AG09309 (cell line): ENCODE measurements around the gene C1QA.

ENCODE experiments used
- DNase-seq: peaks from one replicate; pipeline ENCODE4 v3.0.0-alpha.2; 2010; ENCODE audit warnings: low read depth
- H3K4me3 ChIP-seq: 2 replicates; pipeline ENCODE4 v1.5.1; 2011; ENCODE audit warnings: mild to moderate bottlenecking, low read depth, low read length, moderate library complexity; ENCODE audit not compliant: control insufficient read depth
- CTCF ChIP-seq: IDR thresholded peaks from 2 replicates; pipeline ENCODE4 v1.5.1; 2011; ENCODE audit warnings: mild to moderate bottlenecking, low read depth, low read length, inconsistent platforms; ENCODE audit not compliant: insufficient read depth, control insufficient read depth; ENCODE audit errors: missing control alignments

The C1QA gene

DNA sequence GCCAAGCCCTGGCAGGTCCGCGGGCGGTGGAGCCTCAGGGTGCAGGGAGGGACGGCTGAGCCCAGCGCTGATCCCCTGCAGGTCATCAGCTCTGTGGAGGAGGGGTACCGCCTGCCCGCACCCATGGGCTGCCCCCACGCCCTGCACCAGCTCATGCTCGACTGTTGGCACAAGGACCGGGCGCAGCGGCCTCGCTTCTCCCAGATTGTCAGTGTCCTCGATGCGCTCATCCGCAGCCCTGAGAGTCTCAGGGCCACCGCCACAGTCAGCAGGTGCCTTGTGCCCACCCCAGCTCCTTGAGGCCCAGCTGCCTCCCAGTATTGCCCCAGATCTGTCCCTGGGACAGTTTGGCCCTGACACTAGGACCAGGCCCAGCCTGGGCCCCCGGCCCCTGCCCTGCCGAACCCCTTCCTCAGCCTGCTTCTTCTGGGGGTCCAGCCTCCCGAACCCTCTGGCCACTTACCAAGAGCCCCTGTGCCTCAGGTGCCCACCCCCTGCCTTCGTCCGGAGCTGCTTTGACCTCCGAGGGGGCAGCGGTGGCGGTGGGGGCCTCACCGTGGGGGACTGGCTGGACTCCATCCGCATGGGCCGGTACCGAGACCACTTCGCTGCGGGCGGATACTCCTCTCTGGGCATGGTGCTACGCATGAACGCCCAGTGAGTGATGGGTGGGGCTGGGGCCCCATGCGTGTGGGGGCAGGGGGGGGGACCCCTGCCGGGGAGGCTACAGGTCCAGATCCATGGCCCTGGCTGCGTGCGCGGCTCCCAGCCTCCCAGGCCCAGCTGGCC lies 35.4 kb upstream of the C1QA start:
- DNase-seq: no peak
- no peak overlapping the region for H3K4me3 ChIP-seq
- no peak for TF ChIP-seq CTCF

DNA sequence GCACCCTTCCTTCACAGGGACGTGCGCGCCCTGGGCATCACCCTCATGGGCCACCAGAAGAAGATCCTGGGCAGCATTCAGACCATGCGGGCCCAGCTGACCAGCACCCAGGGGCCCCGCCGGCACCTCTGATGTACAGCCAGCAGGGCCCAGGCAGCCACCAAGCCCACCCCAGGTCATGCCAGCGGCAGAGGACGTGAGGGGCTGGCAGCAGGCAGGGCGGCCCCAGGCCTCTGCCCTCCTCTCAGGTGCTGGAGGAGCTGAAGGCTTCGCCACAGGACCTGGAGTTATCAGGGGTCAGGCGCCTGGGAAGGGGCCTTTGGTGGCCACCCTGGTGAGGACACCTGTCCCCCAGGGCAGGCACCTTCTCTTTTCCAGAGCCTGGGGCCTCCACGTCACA lies 34.8 kb upstream of the C1QA start:
- no peak for DNase-seq
- TF ChIP-seq CTCF: no peak

GRCh38 chr1:22602060-22602740 lies 34.2 kb upstream of the C1QA start:
- no peak for TF ChIP-seq CTCF
- H3K4me3 ChIP-seq: no peak overlapping the region
- DNase-seq: no peak

More for the DNA sequence above, 34.8 kb upstream of the C1QA start:
- no peak overlapping the region for H3K4me3 ChIP-seq

- DNase-seq: no peak
- TF ChIP-seq CTCF: no peak
These were observed 30.3 kb upstream of the C1QA start for GRCh38 chr1:22606161-22606560.

DNA sequence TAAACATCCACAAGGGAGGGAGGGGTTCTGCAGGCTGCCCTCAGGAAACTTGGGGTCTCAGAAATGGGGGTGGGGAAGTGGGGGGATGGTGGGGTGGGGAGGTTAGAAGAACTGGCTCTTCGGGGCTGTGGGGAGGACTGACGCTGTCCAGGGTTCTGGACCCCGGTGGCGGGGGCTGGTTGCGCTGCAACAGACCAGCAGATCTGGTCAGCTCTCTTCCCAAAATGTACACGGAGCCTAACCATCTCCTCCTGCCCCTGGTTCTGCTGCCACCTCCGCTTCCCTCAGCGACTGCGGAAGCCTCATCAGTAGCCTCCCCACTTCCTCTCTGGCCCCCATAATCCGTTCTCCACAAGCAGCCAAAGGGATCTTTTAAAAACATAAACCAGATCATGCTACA lies 29.3 kb upstream of the C1QA start:
- DNase-seq: no peak
- TF ChIP-seq CTCF: no peak
- H3K4me3 ChIP-seq: no peak overlapping the region

More at GRCh38 chr1:22606161-22606560, 30.3 kb upstream of the C1QA start:
- H3K4me3 ChIP-seq: no peak overlapping the region

- no peak for DNase-seq
- no peak overlapping the region for H3K4me3 ChIP-seq
- no peak for TF ChIP-seq CTCF
These were observed 28.1 kb upstream of the C1QA start for GRCh38 chr1:22608361-22608760.
